Vagina (tissue), 2 donors: ENCODE measurements around the gene CFI. TPM values are rescaled to one million over a fixed set of nuclear protein-coding genes. Genes with fewer than 3 reads are reported as not detected.

ENCODE experiments used
- DNase-seq, 2 donors: peaks; one replicate each; pipeline ENCODE4 v3.0.0-alpha.2; 2017; ENCODE audit errors: extremely low spot score in 2 of 2
- H3K27ac ChIP-seq: fragments of 200-600 bp; sonication (generic); one replicate; pipeline ENCODE4 v1.5.1; 2019
- H3K27me3 ChIP-seq: fragments of 200-600 bp; sonication (generic); one replicate; pipeline ENCODE4 v1.5.1; 2019
- H3K36me3 ChIP-seq, 2 donors: fragments of 200-600 bp; sonication (generic); one replicate each; pipeline ENCODE4 v1.5.1; 2017 to 2019
- H3K4me1 ChIP-seq: fragments of 200-600 bp; sonication (generic); one replicate; pipeline ENCODE4 v1.5.1; 2019
- H3K4me3 ChIP-seq, 2 donors: fragments of 200-600 bp; sonication (generic); 1 replicate in 1 of 2; 2 replicates in 1 of 2; pipeline ENCODE4 v1.5.1; 2016 to 2019
- H3K9me3 ChIP-seq: fragments of 200-600 bp; sonication (generic); one replicate; pipeline ENCODE4 v1.5.1; 2019
- CTCF ChIP-seq, 3 experiments: fragments of 450-650 bp in 2 of 3; fragments of 200-600 bp in 1 of 3; sonication (generic) in 1 of 3; IDR thresholded peaks; one replicate each; pipeline ENCODE4 v1.5.1; 2017 to 2019; ENCODE audit warnings: antibody characterized with exemption in 3 of 3, mild to moderate bottlenecking in 2 of 3, moderate library complexity in 2 of 3
- POLR2A ChIP-seq, 2 donors: fragments of 450-650 bp; IDR thresholded peaks; one replicate each; pipeline ENCODE4 v1.6.1; 2017; ENCODE audit warnings: antibody characterized with exemption in 2 of 2, mild to moderate bottlenecking in 2 of 2, moderate library complexity in 2 of 2
- POLR2AphosphoS5 ChIP-seq, 2 donors: sonication (generic); formaldehyde crosslinking; IDR thresholded peaks; one replicate each; pipeline ENCODE4 v1.9.0; 2017; ENCODE audit warnings: antibody characterized with exemption in 2 of 2, mild to moderate bottlenecking in 2 of 2, low read depth in 1 of 2; ENCODE audit not compliant: insufficient read depth in 1 of 2
- intact Hi-C: fragments of 100-400 bp; cut with DNase I; formaldehyde crosslinking; loops from one replicate; pipeline ENCODE4 v1.15.1; 2023
- total RNA-seq: library from RNA; depleted of rRNA; stranded (reverse); fragments of >200 nt; gene quantifications from one replicate; pipeline ENCODE4 v1.2.3, GENCODE V29; 2016

CFI gene
- total RNA-seq, 1 donor from 2014 or later = 15.0 TPM

- Histone ChIP-seq H3K4me3 (no peak overlapping the region), H3K27ac (no peak overlapping the region), H3K4me1 (no peaks in the 10 kb centered on the region), H3K27me3 (no peaks in the 10 kb centered on the region), H3K36me3 (no peaks in the 10 kb centered on the region), H3K9me3 (no peaks in the 10 kb centered on the region)
- intact Hi-C loops = no loop called here
- TF ChIP-seq CTCF (IDR thresholded peaks at IDR 0.05) (no peak), POLR2AphosphoS5 (IDR thresholded peaks at IDR 0.05; ENCODE audit: insufficient read depth in 1 of 2, low read depth in 1 of 2) (no peak)
- no peak for DNase-seq
These were observed 36.9 kb downstream of the CFI start for GRCh38 chr4:109764789-109765402.

GRCh38 chr4:109764376-109764775 lies 37.4 kb downstream of the CFI start:
- intact Hi-C loops = no loop called here
- H3K27me3 ChIP-seq = no peaks in the 10 kb centered on the region
- DNase-seq = no peak
- H3K9me3 ChIP-seq = no peaks in the 10 kb centered on the region
- H3K36me3 ChIP-seq = no peaks in the 10 kb centered on the region
- no peak overlapping the region for H3K27ac ChIP-seq
- TF ChIP-seq CTCF (IDR thresholded peaks at IDR 0.05) = no peak
- TF ChIP-seq POLR2A (IDR thresholded peaks at IDR 0.05) = no peak
- TF ChIP-seq POLR2AphosphoS5 (IDR thresholded peaks at IDR 0.05; ENCODE audit: insufficient read depth in 1 of 2, low read depth in 1 of 2) = no peak
- no peaks in the 10 kb centered on the region for H3K4me1 ChIP-seq
- H3K4me3 ChIP-seq = no peak overlapping the region

DNA sequence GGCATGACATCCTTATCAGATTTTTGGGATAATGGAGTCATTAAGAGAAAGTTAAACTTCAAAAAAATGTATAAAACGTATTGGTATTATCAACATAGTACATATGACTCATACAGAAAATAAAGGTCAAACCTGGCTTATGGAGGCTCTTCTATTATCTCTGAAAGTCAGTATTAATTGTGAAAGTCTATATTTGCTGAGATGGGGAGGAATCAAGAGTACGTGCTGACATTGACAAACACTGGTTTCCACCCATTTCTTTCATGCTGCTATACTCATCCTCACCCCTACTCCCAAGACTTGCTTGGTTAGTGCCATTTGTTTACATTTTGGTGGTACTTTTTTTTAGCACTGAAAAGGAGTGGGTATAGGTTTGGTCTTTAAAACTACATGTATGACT lies 41.1 kb downstream of the CFI start:
- Histone ChIP-seq H3K4me3 (no peak overlapping the region), H3K9me3 (no peaks in the 10 kb centered on the region), H3K36me3 (no peaks in the 10 kb centered on the region), H3K27ac (no peak overlapping the region), H3K27me3 (no peaks in the 10 kb centered on the region), H3K4me1 (no peaks in the 10 kb centered on the region)
- TF ChIP-seq POLR2AphosphoS5 (IDR thresholded peaks at IDR 0.05; ENCODE audit: insufficient read depth in 1 of 2, low read depth in 1 of 2) (no peak), CTCF (IDR thresholded peaks at IDR 0.05) (no peak), POLR2A (IDR thresholded peaks at IDR 0.05) (no peak)
- no peak for DNase-seq
- intact Hi-C loops = no loop called here

GRCh38 chr4:109755656-109756055 lies 46.1 kb downstream of the CFI start:
- intact Hi-C loops = no loop called here
- DNase-seq = no peak
- no peaks in the 10 kb centered on the region for H3K4me1 ChIP-seq
- H3K27me3 ChIP-seq = no peaks in the 10 kb centered on the region
- no peak overlapping the region for H3K4me3 ChIP-seq
- no peak overlapping the region for H3K27ac ChIP-seq
- TF ChIP-seq POLR2AphosphoS5 (IDR thresholded peaks at IDR 0.05; ENCODE audit: insufficient read depth in 1 of 2, low read depth in 1 of 2) = no peak
- TF ChIP-seq CTCF (IDR thresholded peaks at IDR 0.05) = no peak
- TF ChIP-seq POLR2A (IDR thresholded peaks at IDR 0.05) = no peak
- H3K36me3 ChIP-seq = no peaks in the 10 kb centered on the region
- H3K9me3 ChIP-seq = no peaks in the 10 kb centered on the region

DNA sequence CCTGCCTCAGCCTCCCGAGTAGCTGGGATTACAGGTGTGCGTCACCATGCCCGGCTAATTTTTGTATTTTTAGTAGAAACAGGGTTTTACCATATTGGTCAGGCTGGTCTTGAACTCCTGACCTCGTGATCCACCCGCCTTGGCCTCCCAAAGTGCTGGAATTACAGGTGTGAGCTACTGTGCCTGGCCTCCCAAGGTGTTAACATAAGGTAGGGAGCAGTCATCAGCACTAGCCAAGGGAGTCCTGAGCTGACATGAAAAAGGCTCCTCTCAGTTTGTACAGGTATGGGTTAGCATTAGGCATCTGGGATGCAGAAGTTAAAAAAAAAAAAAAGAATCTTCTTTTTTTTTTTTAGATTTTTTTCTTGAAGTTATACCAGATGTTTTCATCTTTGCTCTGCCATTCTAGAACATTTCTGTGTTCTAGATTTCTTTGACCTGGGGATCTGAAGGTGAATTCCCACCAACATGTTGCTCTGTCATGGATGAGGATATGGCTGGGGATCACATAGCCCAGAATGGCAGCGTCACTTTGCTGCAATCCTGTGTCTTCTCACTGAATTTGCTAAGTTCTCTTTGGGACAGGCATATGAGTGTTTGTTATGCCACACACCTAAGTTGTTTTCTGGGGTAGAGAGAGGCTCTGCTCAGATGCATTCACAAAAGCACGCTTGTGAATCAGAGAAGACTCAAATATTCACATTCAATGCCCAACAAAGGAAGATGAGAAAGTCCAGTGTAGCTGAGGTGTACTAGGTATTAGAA lies 47.5 kb downstream of the CFI start:
- H3K27me3 ChIP-seq = no peaks in the 10 kb centered on the region
- no peak for DNase-seq
- TF ChIP-seq POLR2AphosphoS5 (IDR thresholded peaks at IDR 0.05; ENCODE audit: insufficient read depth in 1 of 2, low read depth in 1 of 2) (no peak), CTCF (IDR thresholded peaks at IDR 0.05) (no peak)
- no peak overlapping the region for H3K4me3 ChIP-seq
- intact Hi-C loops = no loop called here
- no peaks in the 10 kb centered on the region for H3K4me1 ChIP-seq
- no peak overlapping the region for H3K27ac ChIP-seq
- H3K9me3 ChIP-seq = no peaks in the 10 kb centered on the region
- H3K36me3 ChIP-seq = no peaks in the 10 kb centered on the region
